Measurements from ENCODE around the gene PFKL.
A peak's percentile ranks its signal among the peaks of the same experiment; 100 is the strongest.

Gene PFKL

DNA sequence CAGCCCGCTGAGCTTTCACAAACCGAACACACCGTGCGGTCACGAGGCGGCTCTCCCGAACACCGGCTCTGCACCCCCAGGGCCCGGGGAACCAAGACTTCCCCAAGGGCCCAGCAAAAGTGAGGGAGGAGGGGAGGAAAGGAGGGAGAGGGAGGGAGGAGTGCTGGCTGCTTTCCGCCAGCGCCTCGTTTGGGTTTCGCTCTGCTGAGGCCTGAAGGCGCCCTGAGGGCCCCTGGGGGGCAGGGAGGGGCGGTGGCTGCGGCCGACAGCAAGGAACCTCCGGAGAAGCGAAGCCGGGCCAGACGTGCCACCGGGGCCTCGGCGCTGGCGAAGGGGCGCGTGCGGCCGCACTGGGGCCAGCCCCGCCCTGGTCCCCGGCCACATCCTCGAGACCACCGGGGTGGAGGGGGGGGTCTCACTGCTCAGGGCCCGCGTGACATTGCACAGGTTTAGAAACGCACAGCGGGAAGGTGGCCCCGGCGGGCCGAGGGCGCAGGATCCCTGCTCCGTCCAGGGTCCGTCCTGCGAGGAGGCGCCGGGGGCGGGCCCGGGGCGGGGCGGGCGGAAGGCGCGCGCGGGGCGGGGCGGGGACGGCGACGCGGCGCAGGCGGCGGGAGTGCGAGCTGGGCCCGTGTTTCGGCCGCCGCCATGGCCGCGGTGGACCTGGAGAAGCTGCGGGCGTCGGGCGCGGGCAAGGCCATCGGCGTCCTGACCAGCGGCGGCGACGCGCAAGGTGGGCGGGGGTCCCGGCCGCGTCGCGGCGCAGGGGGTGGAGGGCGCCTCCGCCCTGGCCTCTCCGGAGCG is at the start of gene PFKL:
Gene PFKL (plus strand): TSS at position 596 of the 804 bp plus-strand sequence. CDS start 53 bp downstream, at position 649.
- peak; percentile 88 for DNase-seq (ENCODE audit: low spot score)

DNA sequence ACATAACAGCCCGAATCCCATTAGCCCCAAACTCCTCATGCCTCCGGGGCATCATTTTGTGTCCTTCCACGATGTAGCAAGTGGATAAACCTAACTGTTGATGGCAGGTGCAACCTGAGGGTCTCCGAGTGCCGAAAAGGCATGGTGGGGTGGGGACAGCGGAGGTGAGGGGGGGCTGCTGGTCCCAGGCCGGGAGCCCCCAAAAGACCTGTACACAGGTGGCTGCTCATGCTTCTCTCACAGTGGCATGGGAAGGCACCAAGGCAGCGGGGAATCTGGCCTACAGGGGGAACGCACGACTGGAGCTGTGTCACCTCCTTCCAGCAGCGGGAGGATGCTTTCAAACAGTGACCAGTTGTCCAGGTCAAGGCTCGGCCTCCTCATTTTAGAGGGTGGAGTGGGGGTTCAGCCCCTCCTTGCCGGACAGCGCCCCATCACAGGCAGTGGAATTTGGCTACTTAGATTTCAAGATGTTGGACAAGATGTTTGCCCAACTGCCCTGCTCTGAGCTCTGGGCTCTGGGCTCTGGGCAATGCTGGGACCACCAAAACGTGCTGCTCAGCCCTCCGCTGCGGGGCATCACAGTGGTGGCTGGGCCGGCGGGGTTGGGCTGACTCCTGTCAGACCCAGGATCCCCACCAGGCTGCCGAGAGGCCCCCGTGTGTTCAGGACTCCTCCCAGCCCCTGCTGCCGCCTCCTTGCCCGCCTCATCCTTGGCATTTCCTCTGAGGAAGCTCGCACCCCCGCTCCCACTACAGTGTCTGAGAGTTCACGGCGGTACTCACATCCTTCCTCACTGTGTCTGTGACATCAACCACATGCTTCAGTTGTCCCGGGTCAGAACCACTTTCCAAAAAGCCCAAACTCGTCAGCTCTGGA is 45.8 kb upstream of the PFKL start:
- DNase-seq (ENCODE audit: low spot score) = no peak

DNA sequence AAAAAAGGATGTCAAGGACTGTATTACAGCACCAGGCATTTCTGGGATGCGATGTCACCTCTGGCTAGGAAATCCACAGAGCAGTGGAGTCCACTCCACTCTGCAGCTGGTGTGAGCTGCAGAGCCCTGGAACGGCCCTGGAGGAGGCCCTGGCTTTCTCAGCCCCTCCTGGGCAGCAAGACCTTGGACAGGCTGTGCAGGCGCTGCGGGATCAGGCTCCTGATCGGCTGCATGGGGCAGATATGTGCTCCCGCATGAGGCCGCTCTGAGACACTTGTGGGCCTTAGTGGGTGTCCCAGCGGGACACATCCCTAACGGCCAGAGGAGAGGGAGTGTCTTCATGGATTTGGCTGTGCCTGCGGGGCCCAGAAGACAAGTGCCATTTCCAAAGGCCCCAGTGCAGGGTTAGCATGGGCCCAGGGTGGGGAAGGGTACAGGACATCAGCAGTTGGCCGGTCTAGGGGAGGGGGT is 44.3 kb upstream of the PFKL start:
- DNase-seq (ENCODE audit: low spot score) = no peak

DNA sequence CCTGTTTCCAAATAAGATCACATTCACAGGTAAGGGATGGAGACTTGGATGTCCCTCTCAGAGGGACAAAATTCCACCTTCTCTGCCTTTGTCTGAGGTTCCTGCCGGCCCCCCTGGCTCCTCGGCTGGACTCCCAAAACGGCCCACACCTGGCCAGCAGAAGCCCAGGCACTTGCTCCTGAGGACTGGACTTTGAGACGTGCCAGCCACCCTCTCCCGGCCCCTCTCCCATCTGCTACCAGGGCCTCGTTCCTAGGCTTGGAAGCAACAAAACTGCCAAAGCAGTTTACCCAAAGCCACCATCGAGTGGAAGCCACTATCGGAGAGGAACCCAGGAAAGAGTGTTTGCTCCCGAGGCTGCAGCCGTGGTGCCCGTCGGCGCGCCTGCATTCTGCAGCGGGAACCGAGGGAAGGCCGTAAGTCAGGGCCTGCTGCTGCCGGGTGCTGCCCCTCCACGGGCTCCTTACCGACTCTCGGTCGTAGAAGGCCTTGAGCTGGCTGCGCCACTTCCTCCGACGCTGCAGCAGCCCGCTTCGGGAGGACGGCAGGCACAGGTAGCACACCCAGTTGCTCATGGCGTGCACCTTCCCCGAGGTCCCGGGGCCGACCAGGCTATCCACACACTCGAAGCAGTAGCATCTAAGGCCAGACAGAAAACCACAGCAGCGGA is 41.7 kb upstream of the PFKL start:
- DNase-seq (ENCODE audit: low spot score) = no peak

DNA sequence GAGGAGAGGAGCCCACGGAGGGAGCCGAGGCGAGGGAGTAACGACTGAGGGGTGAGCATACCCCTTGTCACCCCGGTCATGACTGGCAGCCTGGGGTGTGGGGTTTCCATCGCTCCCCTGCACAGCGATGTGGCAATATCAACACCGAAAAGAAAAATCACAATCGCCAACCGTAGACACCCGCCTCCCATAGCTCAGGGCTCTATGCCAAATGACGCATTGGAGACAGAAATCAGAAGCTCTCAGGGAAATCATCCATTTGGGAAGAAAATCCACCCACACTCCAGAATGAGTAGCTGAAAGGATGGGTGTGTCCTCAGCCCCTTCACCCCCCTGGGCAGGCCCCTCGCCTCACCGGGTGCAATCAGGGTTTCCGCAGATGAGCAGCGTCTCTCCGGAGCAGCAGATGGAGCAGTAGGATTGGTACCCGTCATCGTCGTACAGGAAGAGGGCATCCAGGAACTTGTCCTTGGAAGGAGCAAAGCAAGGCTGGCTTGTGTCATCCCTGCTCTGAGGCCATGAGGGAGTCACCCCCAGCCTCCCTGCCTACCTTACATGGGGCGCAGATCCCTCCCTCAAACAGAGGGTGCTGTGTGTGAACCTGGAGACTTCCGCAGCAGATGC is 40.7 kb upstream of the PFKL start:
- DNase-seq (ENCODE audit: low spot score) = no peak

DNA sequence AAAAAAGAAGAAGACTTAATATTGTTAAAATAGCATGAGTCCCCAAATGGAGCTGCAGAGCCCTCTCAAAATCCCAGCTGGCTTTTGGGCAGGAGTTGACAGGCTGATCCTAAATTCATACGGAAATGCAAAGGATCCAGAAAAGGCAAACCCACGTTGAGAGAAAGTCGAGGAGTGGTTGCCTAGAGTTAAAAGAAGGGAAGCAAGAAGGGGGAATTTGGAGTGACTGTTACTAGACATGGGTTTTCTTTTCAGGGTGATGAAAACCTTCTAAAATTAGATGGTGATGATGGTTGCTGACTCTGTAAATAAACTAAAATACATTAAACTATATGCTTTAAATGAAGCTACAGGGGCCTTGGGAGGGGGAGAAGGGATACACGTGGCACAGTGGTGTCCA is 39.8 kb upstream of the PFKL start:
- DNase-seq (ENCODE audit: low spot score) = no peak

DNA sequence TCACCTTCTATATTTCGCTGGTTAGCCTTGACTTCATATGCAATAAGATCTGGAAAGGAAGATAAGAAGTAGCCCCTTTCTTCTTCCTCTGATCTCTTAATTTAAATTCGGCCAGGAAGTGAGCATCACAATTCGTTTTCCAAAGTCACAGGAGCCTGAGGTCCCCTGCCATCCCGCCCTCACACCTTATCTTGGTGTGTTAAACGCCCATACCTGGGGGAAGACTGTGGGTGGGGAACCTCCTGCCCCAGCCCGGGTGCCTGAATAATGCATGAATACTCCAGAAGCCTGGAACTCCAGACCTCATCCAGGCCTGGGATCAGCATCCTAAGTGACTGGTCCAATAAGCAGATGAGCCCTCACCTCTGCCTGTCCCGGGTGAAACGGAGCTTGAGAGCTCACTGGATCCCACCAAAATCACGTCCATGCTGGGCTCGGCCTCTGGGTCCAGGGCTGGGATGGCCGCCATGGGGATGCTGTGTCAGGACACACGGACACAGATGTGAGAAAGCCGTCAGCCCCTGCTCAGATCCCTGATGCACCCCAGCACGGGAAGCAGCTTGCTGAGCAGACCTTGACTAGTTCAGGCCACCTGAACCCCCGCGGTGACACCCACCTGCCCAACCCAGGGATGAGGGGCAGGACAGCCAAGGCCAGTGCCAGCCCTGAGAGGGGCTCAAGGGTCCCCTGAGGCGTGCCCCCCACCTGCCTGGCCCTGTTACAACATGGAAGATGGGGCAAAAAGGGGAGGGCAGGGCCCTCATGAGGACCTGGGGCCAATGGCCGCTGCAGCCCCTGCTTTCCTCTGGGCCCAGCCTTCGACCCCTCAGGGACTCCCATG is 38.8 kb upstream of the PFKL start:
- no peak for DNase-seq (ENCODE audit: low spot score)

DNA sequence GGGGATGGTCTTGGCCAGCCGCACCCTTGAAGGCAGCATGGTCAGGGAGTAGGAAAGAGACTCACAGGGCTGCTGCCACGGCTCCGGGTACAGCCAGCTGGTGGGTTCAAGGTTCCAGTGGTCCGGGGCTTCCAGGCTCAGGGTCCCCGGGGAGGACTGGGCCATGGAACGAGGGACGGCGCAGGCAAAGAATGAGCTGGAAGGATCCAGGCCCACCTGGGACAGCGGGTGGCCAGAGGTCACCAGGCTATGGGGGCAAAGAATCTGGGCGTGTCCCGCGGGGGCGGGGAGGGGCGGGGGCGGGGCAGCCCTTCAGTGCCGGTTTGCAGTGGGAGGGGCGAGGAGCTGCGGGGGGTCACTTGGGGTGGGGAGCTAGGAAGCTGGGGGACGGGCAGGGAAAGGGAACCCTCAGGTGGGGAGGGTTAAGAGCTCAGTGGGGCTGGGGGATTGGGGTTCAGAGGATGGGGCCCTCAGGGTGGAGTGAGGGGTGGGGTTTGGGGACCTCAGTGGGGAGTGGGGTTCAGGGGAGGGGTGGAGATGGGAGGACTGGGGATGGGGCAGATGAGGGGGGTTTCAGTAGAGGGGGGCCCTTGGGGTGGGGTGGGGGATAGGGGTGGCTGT is 38.1 kb upstream of the PFKL start, which contains the start of gene DNMT3L:
Gene DNMT3L (minus strand): TSS at position 223 of the 621 bp plus-strand sequence. CDS start 638 bp downstream, outside the sequence.
- no peak for DNase-seq (ENCODE audit: low spot score)

DNA sequence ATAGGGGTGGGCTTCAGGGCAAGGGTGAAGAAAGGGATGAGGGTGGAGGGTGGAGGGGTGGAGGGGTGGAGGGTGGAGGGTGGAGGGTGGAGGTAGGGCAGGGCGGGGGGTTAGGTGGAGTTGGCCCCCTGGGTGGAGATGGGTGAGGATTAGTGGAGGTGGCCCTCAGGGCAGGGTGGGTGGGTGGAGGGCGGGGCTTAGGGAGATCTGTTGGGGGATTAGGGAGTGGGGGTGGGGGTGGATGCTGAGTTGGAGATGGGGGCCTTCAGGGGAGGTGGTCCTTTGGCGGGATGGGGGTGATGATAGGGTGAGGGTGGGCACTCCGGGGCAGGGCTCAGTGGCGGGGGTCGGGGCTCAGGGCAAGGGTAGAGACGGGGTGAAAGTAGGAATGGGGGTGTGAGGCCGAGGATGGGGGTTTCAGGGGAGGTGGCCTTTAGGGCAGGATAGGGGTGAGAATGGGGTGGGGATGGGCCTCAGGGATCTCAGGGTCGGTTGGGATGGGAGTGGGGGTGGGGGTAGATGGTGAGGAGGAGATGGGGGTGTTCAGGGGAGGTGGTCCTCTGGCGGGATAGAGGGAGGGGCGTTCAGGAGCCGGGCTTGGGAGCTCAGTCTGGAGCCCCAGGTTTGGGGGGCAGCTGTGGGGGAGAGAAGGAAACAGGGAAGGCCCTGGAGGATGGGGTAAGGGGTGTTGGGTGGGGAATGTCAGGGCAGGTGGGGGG is 37.4 kb upstream of the PFKL start:
- DNase-seq (ENCODE audit: low spot score) = no peak

DNA sequence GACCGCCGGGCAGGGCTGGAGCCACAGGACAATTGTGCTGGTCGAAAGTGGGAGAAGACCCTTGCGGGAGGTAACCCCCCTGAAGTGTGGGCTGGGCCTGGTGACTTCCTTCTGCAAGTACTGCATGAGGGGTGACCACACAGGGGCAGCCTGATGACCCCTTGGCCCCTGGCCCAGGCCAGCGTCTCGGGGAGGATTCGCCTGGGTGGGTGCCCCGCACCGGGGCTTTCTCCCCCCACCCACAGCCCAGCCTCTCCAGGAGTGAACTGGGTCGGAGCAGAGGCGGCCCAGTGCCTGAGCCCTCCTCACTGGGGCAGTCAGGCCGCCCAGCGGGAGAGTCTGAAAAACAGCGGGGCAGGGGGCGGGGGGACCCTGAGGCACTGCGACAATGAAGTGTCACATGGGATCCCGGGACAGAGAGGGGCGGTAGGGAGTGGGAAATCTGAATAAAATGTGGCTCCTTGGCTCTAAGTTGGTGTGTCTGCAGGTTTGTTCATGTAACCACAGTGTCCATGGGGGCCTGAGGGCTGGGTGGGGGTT is 36.6 kb upstream of the PFKL start:
- no peak for DNase-seq (ENCODE audit: low spot score)

DNA sequence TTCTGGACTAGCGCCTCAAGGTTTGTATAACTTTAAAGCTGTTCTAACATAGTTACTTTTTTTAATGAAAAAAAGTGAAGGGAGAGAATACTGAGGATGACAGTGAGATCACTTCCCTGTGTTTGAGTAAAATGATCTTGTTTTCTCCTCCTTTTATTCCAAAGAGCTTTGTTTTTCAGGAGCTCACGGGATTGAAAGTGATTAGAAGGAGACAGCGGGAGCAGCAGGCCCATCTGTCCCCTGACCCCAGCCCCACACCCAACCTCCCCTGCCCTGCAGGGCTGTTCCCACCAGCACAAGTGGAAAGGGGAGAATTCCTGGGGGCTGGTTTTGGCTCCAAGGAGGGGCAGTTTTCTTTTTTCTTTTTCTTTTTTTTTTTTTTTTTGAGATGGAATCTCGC is 36.1 kb upstream of the PFKL start:
- no peak for DNase-seq (ENCODE audit: low spot score)

DNA sequence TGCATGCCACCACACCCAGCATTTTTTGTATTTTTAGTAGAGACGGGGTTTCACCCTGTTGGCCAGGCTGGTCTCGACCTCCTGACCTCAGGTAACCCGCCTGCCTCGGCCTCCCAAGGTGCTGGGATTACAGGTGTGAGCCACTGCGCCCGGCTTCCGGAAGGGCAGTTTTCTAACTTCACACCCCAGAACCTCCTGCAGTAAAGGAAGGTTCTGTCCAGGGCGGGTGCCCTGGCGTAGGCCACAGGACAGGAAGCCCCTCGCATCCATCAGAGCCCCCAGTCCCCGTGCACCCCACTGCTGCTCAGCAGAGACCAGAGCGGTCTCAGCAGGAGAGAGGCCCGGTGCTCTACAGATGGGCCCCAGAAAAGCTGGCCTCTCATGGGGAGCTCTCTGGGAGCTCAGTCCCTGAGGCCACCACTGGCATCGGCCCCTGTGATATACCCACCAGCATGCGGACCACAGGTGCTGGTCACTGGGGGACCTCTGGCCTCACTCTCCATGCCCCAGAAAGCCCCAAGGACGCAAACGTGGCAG is 34.1 kb upstream of the PFKL start:
- no peak for DNase-seq (ENCODE audit: low spot score)

DNA sequence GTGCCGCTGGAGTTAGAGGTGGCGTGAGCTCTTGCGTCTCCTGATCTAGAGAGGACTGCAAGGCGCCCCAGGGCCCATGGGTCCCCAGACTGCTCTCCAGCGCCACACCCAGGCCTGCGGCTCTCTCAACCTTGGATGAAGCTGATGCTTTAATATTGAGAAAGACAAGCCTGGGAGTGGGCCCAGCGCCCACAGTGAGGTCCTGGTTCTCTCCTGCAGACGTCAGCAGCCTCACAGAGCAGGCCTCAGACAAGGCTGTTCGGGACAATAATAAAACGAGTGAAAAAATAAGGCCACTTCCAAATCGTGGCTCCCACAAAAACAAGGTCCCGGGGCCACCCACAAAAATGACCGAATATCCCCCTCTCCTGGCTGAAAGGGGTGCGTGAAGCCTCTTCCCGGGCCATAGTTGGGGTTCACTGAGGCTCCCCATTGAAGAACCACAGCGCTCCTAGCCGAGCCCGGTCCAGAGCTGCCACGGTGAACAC is 32.2 kb upstream of the PFKL start:
- DNase-seq (ENCODE audit: low spot score) = no peak

DNA sequence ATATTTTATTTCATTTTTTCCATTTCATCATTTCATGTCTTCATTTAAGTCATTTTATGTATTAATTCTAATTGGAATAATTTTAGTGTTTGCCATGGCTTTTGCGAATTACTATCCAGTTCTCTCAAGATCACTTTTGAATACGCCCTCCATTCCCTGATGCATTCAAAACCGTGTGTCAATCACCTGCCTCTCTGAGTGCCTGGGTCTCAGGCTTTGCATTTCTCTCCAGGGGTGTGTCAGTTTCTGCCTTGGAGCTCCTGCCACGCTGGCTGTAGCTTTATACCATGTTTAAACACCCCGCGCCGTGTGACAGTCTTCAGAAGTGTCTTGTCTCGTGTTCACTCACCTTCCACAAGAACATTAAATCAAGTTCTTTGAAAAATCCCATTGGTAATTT is 30.8 kb upstream of the PFKL start:
- DNase-seq (ENCODE audit: low spot score) = no peak

DNA sequence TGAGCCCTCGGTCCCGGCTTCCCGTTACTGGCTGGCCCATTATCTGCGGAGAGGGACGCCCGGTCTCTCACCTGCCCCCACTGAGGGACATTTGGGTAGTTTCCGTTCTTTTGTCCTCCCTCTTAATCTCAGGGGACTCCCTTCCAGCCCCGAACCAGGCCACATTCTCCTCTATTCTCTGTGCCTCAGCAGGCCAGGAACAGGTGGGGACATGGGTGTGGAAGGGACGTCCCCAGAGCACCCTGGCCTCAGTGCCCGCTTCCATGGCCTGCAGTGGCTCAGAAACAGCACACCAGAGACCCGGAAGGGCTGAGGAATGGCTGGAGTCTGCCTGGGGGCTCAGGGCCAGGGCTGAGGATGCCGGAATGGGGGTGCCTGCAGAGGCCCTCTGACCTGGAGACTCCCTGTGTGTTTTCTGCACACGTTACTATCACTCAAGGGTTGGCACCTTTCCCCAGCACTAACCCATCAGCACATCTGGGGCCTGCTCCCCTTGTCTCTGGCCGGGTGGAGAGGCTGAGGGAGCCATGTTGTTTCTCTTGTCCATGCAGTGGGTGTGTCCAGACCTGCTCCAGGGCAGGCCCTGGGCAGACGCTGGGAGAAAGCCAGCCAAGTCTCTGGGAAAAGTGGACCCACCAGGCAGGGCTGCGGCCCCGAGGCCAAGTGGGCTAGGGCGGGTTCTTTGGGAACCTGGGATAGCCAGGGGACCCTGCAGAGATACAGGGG is 28.1 kb upstream of the PFKL start:
- DNase-seq (ENCODE audit: low spot score) = no peak

DNA sequence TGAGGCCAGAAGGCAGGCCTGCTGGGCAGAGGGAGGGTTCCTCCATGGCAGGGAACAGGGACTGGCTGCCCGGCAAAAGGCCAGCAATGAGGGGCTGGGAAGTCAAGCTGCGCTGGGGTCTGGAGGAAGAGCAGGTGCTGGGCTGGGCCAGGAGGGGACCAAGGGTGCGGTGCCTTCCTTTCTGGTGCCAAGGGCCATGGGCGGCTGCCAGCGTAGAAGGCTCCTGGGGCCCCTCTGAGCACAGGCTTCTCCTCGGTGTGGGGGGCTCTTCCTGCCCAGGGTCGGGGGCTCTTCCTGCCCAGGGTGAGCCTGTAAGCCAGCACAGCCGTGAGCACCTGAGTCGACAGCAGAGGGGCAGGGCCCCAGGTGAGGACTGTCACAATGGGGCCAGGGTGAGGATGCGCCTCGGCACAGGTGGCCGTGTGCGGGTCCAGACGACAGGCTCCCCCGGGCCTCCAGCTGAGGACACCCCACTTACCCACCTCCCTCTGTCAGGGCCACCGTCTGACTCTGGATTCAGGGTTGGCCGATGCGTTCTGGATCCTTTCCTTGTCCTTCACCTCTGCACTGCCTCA is 27.5 kb upstream of the PFKL start:
- no peak for DNase-seq (ENCODE audit: low spot score)

DNA sequence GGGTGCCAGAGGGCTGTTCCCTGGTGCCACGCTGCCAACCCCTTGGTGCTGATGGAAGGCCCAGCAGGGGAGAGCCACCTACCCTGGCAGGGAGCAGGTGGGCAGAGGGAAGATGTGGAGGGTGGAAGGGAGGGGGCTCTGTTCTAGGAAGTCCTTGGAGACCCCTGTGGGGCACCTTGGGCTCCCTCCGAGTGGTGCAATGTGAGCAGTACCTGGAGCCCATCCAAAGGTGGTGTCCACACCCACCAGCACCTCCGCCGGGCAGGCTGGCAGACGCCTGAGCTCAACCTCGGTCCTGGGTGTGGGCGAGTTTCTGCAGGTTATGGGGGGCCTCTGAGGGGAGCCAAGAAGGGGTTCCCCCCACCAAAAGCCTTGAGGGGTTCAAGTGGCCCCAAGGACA is 26.8 kb upstream of the PFKL start:
- no peak for DNase-seq (ENCODE audit: low spot score)

DNA sequence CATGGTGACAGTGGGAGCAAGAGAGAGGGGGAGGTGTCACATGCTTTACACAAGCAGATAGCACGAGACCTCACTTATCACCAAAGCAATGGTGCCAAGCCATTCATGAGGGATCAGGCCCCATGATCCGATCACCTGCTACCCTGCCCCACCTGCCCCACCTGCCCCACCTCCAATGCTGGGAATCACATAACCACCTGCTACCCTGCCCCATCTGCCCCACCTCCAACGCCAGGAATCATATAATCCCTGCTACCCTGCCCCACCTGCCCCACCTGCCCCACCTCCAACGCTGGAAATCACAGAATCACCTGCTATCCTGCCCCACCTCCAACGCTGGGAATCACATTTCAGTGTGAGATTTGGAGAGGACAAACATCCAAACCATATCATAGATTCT is 24.8 kb upstream of the PFKL start:
- DNase-seq (ENCODE audit: low spot score) = no peak
